Skeletal muscle satellite cell (primary cell): ENCODE data around the gene COQ4.

Source experiments
- H3K27me3 ChIP-seq: 2 replicates; pipeline ENCODE4 v1.7.0; 2013; ENCODE audit warnings: low read length; ENCODE audit not compliant: control insufficient read depth, insufficient read depth
- H3K36me3 ChIP-seq: 2 replicates; pipeline ENCODE4 v1.7.0; 2013; ENCODE audit warnings: mild to moderate bottlenecking, control low read depth, low read length; ENCODE audit not compliant: insufficient read depth
- H3K4me1 ChIP-seq: 2 replicates; pipeline ENCODE4 v1.7.0; 2013; ENCODE audit warnings: low read length; ENCODE audit not compliant: control insufficient read depth, insufficient read depth
- H3K4me2 ChIP-seq: 2 replicates; pipeline ENCODE4 v1.7.0; 2013; ENCODE audit warnings: mild to moderate bottlenecking, low read length
- H3K4me3 ChIP-seq: 2 replicates; pipeline ENCODE4 v1.7.0; 2013; ENCODE audit warnings: low read length
- H3K9ac ChIP-seq: 2 replicates; pipeline ENCODE4 v1.7.0; 2013; ENCODE audit warnings: mild to moderate bottlenecking, low read depth, low read length, moderate library complexity
- H3K9me3 ChIP-seq: replicated peaks from 2 replicates; pipeline ENCODE4 v1.7.0; 2013; ENCODE audit warnings: mild to moderate bottlenecking, control low read depth, low read length

Gene COQ4

GRCh38 chr9:128309551-128309950, 13.1 kb upstream of the COQ4 start:
- peaks cover 32% of the 10 kb centered on the region for H3K4me1 ChIP-seq
- H3K4me3 ChIP-seq = no peak overlapping the region
- H3K9me3 ChIP-seq = no peaks in the 10 kb centered on the region
- no peak overlapping the region for H3K4me2 ChIP-seq
- peaks cover 41% of the 10 kb centered on the region for H3K36me3 ChIP-seq
- no peaks in the 10 kb centered on the region for H3K27me3 ChIP-seq
- no peak overlapping the region for H3K9ac ChIP-seq

DNA sequence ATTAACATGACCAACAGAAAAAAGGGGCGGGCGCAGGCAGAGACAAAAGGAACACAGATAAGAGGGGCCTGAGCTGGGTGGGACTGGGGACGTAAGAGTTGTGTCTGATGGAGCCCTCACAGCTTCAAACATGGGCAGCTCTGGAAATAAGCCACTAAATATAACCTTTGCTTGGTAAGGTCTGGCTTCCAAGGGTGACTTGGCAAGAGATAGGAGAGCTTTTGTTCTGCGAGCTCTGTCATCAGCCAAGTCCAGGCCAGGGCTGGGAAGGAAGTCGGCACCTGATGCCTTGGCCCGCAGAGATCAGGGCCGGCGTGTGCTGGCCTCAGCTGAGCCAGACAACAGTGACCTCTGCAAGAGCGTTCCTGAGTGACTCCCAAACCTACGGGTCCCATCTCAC, 12.2 kb upstream of the COQ4 start:
- Histone ChIP-seq H3K27me3 (no peaks in the 10 kb centered on the region), H3K4me3 (no peak overlapping the region), H3K4me1 (peaks cover 26% of the 10 kb centered on the region), H3K9ac (no peak overlapping the region), H3K36me3 (peaks cover 49% of the 10 kb centered on the region), H3K9me3 (no peaks in the 10 kb centered on the region), H3K4me2 (no peak overlapping the region)

DNA sequence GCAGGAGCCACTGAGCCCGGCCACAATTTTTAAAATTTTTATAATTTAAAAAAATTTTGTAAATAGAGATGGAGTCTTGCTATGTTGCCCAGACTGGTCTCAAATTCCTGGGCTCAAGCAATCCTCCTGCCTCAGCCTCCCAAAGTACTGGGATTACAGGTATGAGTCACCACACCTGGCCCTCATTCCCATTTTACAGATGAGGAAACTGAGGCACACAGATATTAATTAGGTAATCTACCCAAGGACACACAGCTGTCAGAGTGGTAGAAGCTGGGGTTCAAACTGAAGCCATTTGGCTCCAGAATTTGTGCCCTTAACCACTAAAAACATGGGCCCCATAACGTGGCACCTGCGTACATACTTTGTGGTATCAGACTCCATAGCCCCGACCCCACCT, 7.9 kb upstream of the COQ4 start:
- H3K36me3 ChIP-seq = peaks cover 51% of the 10 kb centered on the region
- no peaks in the 10 kb centered on the region for H3K4me1 ChIP-seq
- H3K4me2 ChIP-seq = no peak overlapping the region
- H3K9ac ChIP-seq = no peak overlapping the region
- H3K4me3 ChIP-seq = no peak overlapping the region
- no peaks in the 10 kb centered on the region for H3K9me3 ChIP-seq
- no peaks in the 10 kb centered on the region for H3K27me3 ChIP-seq

- no peak overlapping the region for H3K9ac ChIP-seq
- no peaks in the 10 kb centered on the region for H3K9me3 ChIP-seq
- H3K4me2 ChIP-seq = no peak overlapping the region
- no peak overlapping the region for H3K4me3 ChIP-seq
- peaks cover 35% of the 10 kb centered on the region for H3K36me3 ChIP-seq
- H3K27me3 ChIP-seq = no peaks in the 10 kb centered on the region
- peaks cover 3% of the 10 kb centered on the region for H3K4me1 ChIP-seq
These were observed 6.2 kb upstream of the COQ4 start for GRCh38 chr9:128316421-128316820.

- H3K9ac ChIP-seq = no peak overlapping the region
- H3K4me3 ChIP-seq = no peak overlapping the region
- no peak overlapping the region for H3K4me2 ChIP-seq
- no peaks in the 10 kb centered on the region for H3K27me3 ChIP-seq
- no peaks in the 10 kb centered on the region for H3K9me3 ChIP-seq
- H3K36me3 ChIP-seq = peaks cover 33% of the 10 kb centered on the region
- peaks cover 8% of the 10 kb centered on the region for H3K4me1 ChIP-seq
These were observed 5.0 kb upstream of the COQ4 start for GRCh38 chr9:128317629-128318028.

GRCh38 chr9:128321343-128321742, 1.3 kb upstream of the COQ4 start:
- H3K27me3 ChIP-seq = no peaks in the 10 kb centered on the region
- peaks cover 17% of the 10 kb centered on the region for H3K4me1 ChIP-seq
- peak overlapping the region; percentile 94 for H3K4me2 ChIP-seq
- H3K9ac ChIP-seq = peak overlapping the region; percentile 94
- H3K9me3 ChIP-seq = no peaks in the 10 kb centered on the region
- H3K36me3 ChIP-seq = peaks cover 27% of the 10 kb centered on the region
- H3K4me3 ChIP-seq = peak overlapping the region; percentile 92

- H3K27me3 ChIP-seq = no peaks in the 10 kb centered on the region
- peak overlapping the region; percentile 92 for H3K4me3 ChIP-seq
- peak overlapping the region; percentile 94 for H3K9ac ChIP-seq
- peaks cover 21% of the 10 kb centered on the region for H3K36me3 ChIP-seq
- H3K9me3 ChIP-seq = no peaks in the 10 kb centered on the region
- peak overlapping the region; percentile 94 for H3K4me2 ChIP-seq
- H3K4me1 ChIP-seq = peaks cover 17% of the 10 kb centered on the region
These were observed 698 bp upstream of the COQ4 start for GRCh38 chr9:128321879-128322403.

DNA sequence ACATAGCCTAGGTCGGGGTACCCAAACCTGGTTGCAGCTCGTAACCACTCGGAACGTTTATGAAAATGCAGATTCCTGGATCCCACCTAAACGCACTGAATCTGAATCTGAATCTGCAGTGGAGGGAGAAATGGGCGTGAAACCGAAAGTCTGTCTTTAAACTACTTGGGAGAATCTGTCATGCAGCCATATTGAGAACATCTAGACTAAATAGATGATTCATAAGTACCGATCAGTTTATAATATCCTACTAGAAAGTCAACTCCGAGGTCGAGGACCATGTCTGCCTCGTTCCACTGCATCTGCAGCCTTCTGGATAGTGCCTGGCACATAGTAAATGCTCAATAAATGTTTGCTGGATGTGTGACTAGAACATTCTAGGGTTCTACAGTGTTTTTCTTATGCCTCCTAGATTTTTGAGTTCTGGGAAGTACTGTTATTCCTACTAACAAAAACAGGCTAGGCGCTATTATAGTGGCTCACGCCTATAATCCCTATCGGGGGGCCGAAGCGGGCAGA, 632 bp downstream of the COQ4 start:
- Histone ChIP-seq H3K9me3 (no peaks in the 10 kb centered on the region), H3K27me3 (no peaks in the 10 kb centered on the region), H3K9ac (peak overlapping the region; percentile 94), H3K4me3 (peak overlapping the region; percentile 92), H3K4me1 (peaks cover 17% of the 10 kb centered on the region), H3K36me3 (peaks cover 26% of the 10 kb centered on the region), H3K4me2 (peak overlapping the region; percentile 94)

- Histone ChIP-seq H3K9ac (peak overlapping the region; percentile 94), H3K4me3 (peak overlapping the region; percentile 92), H3K9me3 (no peaks in the 10 kb centered on the region), H3K4me2 (peak overlapping the region; percentile 94), H3K4me1 (peaks cover 17% of the 10 kb centered on the region), H3K27me3 (no peaks in the 10 kb centered on the region), H3K36me3 (peaks cover 30% of the 10 kb centered on the region)
These were observed 1.2 kb downstream of the COQ4 start for GRCh38 chr9:128323791-128324190.

DNA sequence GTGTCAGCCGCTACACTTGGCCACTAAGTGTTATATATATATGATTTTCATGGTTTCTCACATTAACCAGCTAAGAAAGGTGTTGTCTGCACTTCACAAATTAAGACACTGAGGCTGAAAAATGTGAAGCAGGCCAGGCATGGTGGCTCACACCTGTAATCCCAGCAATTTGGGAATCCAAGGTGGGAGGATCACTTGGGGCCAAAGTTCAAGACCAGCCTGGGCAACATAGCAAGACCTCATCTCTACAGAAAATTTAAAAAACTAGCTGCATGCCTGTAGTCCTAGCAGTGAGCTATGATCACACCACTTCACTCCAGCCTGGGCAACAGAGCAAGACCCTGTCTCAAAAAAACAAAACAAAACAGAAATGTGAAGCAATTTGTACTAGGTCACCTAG, 1.8 kb downstream of the COQ4 start:
- H3K4me3 ChIP-seq = no peak overlapping the region
- peaks cover 17% of the 10 kb centered on the region for H3K4me1 ChIP-seq
- H3K9me3 ChIP-seq = no peaks in the 10 kb centered on the region
- peaks cover 33% of the 10 kb centered on the region for H3K36me3 ChIP-seq
- H3K27me3 ChIP-seq = no peaks in the 10 kb centered on the region
- peak overlapping the region; percentile 94 for H3K4me2 ChIP-seq
- no peak overlapping the region for H3K9ac ChIP-seq

DNA sequence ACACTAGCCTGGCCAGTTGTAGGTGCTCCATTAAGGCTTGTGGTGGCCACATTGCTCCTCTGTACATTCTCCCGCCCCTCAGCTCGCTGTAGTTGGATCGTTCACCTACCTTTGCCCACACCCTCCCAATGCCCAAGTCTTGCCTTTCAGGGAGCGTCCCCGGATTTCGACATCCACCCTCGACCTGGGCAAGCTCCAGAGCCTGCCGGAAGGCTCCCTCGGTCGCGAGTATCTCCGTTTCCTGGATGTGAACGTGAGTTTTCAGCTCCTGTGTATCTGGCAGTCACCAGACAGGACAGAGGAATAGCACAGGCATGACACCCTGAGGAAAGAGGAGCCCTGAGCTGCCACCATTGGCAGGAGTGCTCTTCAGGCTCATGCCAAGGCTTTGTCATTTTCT, 3.0 kb downstream of the COQ4 start:
- Histone ChIP-seq H3K27me3 (no peaks in the 10 kb centered on the region), H3K4me3 (no peak overlapping the region), H3K9me3 (no peaks in the 10 kb centered on the region), H3K4me2 (no peak overlapping the region), H3K4me1 (peaks cover 17% of the 10 kb centered on the region), H3K9ac (no peak overlapping the region), H3K36me3 (peaks cover 37% of the 10 kb centered on the region)

DNA sequence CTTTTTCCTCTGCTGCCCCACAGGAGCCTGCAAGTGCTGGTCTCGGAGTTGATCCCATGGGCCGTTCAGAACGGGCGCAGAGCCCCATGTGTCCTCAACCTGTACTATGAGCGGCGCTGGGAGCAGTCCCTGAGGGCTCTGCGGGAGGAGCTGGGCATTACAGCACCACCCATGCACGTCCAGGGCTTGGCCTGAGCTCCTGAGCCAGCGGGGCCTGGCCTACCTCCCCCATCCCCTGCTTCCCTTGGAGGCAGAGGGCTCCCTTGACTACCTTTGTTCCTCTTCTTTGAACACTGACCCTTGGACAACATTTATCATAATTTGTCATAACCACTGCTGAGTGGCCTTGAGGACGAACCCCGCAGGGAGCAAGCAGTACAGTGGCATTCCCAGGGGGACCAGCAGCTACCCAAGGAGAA, 10.8 kb downstream of the COQ4 start:
- Histone ChIP-seq H3K9ac (no peak overlapping the region), H3K4me3 (no peak overlapping the region), H3K4me2 (no peak overlapping the region), H3K4me1 (no peaks in the 10 kb centered on the region), H3K9me3 (no peaks in the 10 kb centered on the region), H3K36me3 (peaks cover 27% of the 10 kb centered on the region), H3K27me3 (no peaks in the 10 kb centered on the region)
